CD8-positive, alpha-beta memory T cell (primary cell): ENCODE data around the gene EPAS1. TPM values are rescaled to one million over a fixed set of nuclear protein-coding genes. Genes with fewer than 3 reads are reported as not detected.

Experiments used
- CTCF ChIA-PET: fragments of 350-600 bp; sonication (Branson Sonifier 250); formaldehyde crosslinking; loops from one replicate; lab custom pipeline; 2021; ENCODE audit warnings: antibody characterized with exemption; lab: Charles Lee
- POLR2A ChIA-PET: fragments of 350-600 bp; sonication (Branson Sonifier 250); formaldehyde crosslinking; loops from one replicate; lab custom pipeline; 2021; ENCODE audit warnings: antibody characterized with exemption; lab: Charles Lee
- DNase-seq, 5 donors: peaks; one replicate each; pipeline versions ENCODE4 v3.0.0 to v3.0.0-alpha.2; 2020 to 2022; ENCODE audit warnings: mixed read lengths in 1 of 5
- H3K27ac ChIP-seq: one replicate; pipeline ENCODE4 v1.7.0; 2013; ENCODE audit warnings: low read depth, mild to moderate bottlenecking, low read length, moderate library complexity
- H3K27me3 ChIP-seq: 2 replicates; pipeline ENCODE4 v1.7.0; 2013; ENCODE audit warnings: low read length, mild to moderate bottlenecking; ENCODE audit not compliant: insufficient read depth, poor library complexity, severe bottlenecking
- H3K36me3 ChIP-seq: 2 replicates; pipeline ENCODE4 v1.7.0; 2013; ENCODE audit warnings: mild to moderate bottlenecking, low read length, moderate library complexity; ENCODE audit not compliant: insufficient read depth
- H3K4me1 ChIP-seq: 2 replicates; pipeline ENCODE4 v1.7.0; 2013; ENCODE audit warnings: mild to moderate bottlenecking, low read length, moderate library complexity; ENCODE audit not compliant: insufficient read depth
- H3K4me3 ChIP-seq: 2 replicates; pipeline ENCODE4 v1.7.0; 2013; ENCODE audit warnings: mild to moderate bottlenecking, low read length
- H3K9me3 ChIP-seq: 2 replicates; pipeline ENCODE4 v1.7.0; 2013; ENCODE audit warnings: mild to moderate bottlenecking, low read length
- H3K27ac Mint-ChIP-seq, 8 donors: one replicate each; pipeline ENCODE4 v1.8.0; 2020 to 2021; ENCODE audit warnings: mixed read lengths in 8 of 8, mild to moderate bottlenecking in 6 of 8, inconsistent platforms in 3 of 8, moderate library complexity in 3 of 8
- H3K27me3 Mint-ChIP-seq, 2 donors: one replicate each; pipeline ENCODE4 v1.8.0; 2020 to 2021; ENCODE audit warnings: mixed read lengths in 2 of 2, mild to moderate bottlenecking in 1 of 2, moderate library complexity in 1 of 2
- H3K36me3 Mint-ChIP-seq, 3 donors: one replicate each; pipeline ENCODE4 v1.8.0; 2020 to 2021; ENCODE audit warnings: mixed read lengths in 3 of 3, inconsistent platforms in 1 of 3, mild to moderate bottlenecking in 1 of 3
- H3K4me1 Mint-ChIP-seq, 3 donors: one replicate each; pipeline ENCODE4 v1.8.0; 2020 to 2021; ENCODE audit warnings: mixed read lengths in 3 of 3, inconsistent platforms in 1 of 3, mild to moderate bottlenecking in 1 of 3
- H3K4me3 Mint-ChIP-seq, 7 donors: one replicate each; pipeline ENCODE4 v1.8.0; 2020 to 2021; ENCODE audit warnings: mixed read lengths in 7 of 7, mild to moderate bottlenecking in 6 of 7, moderate library complexity in 4 of 7, inconsistent platforms in 2 of 7
- H3K9me3 Mint-ChIP-seq, 5 donors: one replicate each; pipeline ENCODE4 v1.8.0; 2020 to 2022; ENCODE audit warnings: mixed read lengths in 5 of 5, mild to moderate bottlenecking in 3 of 5, moderate library complexity in 2 of 5, inconsistent platforms in 1 of 5
- polyA plus RNA-seq: library from polyadenylated mRNA; unstranded; fragments of 300-500 nt; fragmentation: Illumina TruSeq; gene quantifications from one replicate; pipeline ENCODE4 v1.2.3, GENCODE V29; 2021
- total RNA-seq, 2 experiments: library from RNA; stranded (reverse); gene quantifications; one replicate each; pipeline ENCODE4 v1.2.3, GENCODE V29; 2021

EPAS1 gene
- total and polyA plus RNA-seq, 3 experiments from 2014 or later = 1.4 to 14.5 (median 9.0) TPM

- peak overlapping the region; percentile 25 for H3K27ac ChIP-seq
- H3K36me3 ChIP-seq = no peaks in the 10 kb centered on the region
- ChIA-PET CTCF (interaction anchor here (1.1 kb wide), 1 partner anchor 65 kb away, joined by 3 read pairs; no protein-coding TSS in a partner anchor), POLR2A (interaction anchor here (0.6 kb wide), 1 partner anchor 10 kb away, joined by 4 read pairs; no protein-coding TSS in a partner anchor)
- peaks cover 27% of the 10 kb centered on the region for H3K27me3 ChIP-seq
- peak overlapping the region; percentile 78 for H3K4me3 ChIP-seq
- no peaks in the 10 kb centered on the region for H3K9me3 ChIP-seq
- Mint-ChIP-seq H3K4me3 (peak overlapping the region; percentile 90 to 98 (median 92)), H3K27me3 (peaks cover 25 to 46% of the 10 kb centered on the region in 2 donors), H3K9me3 (peaks cover 0 to 2% (median 0%) of the 10 kb centered on the region in 5 donors), H3K27ac (peak overlapping the region in 6 of 8 donors; percentile 26 to 93 (median 66)), H3K36me3 (peaks cover 0 to 8% (median 0%) of the 10 kb centered on the region in 3 donors), H3K4me1 (peaks cover 24 to 45% (median 34%) of the 10 kb centered on the region in 3 donors)
- H3K4me1 ChIP-seq = peaks cover 30% of the 10 kb centered on the region
- DNase-seq = peak in 3 of 5 donors; percentile 17 to 26 (median 18)
Observed at GRCh38 chr2:46298522-46299353, 1.5 kb downstream of the EPAS1 start.

DNA sequence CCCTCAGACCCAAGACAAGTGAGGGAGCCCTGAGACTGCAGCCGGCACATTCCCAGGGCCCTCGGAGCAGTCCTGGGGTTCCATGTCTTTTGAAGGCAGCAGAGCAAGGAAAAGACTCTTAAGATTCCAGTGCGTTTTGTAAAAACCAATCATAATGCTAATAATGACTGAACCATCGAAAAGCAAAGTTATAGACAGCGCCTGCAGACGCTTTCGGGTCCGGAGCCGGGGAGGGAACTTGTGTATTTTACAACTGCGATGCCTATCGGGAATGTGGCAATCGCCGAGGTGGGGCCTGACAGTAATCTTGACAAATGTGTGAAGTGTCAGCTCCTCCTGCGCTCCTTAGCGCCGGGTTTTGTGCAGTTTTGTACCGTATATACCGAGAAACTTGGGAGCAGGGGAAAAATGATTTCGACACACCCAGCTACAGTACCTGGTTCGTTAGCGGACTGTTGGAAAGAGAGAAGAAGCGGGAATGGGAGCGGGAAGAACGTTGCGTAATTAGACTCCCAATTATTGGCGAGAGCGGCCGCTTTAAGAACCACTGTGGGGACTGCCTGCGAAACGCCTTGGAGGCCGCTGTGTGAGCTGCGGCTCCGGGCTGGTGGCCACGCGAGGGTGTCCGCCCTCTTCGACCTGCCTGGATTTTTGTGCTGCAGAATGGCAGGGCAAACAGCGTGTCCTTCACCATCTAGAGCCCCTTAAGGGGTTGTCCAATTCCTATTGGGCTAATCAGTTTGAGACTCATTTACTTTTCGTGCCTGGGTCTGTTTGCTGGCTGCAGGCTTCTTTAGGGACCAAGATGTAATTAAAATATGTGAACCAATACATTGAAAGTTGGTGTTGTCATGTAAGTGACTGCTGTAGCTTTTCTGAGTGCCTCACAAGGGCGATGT is 2.4 kb downstream of the EPAS1 start:
- H3K4me1 Mint-ChIP-seq = peaks cover 32 to 54% (median 43%) of the 10 kb centered on the region in 3 donors
- H3K9me3 ChIP-seq = no peaks in the 10 kb centered on the region
- H3K4me3 ChIP-seq = peak overlapping the region; percentile 78
- peaks cover 27% of the 10 kb centered on the region for H3K27me3 ChIP-seq
- ChIA-PET CTCF (no interaction called here), POLR2A (interaction anchor here (0.6 kb wide), 1 partner anchor 9 kb away, joined by 4 read pairs; no protein-coding TSS in a partner anchor)
- peaks cover 0 to 2% (median 0%) of the 10 kb centered on the region in 5 donors for H3K9me3 Mint-ChIP-seq
- H3K27ac ChIP-seq = peak overlapping the region; percentile 25
- peak overlapping the region in 3 of 8 donors; percentile 10 to 49 (median 26) for H3K27ac Mint-ChIP-seq
- no peak for DNase-seq
- H3K27me3 Mint-ChIP-seq = peaks cover 25 to 51% of the 10 kb centered on the region in 2 donors
- peaks cover 0 to 8% (median 0%) of the 10 kb centered on the region in 3 donors for H3K36me3 Mint-ChIP-seq
- peaks cover 39% of the 10 kb centered on the region for H3K4me1 ChIP-seq
- H3K36me3 ChIP-seq = no peaks in the 10 kb centered on the region
- peak overlapping the region; percentile 52 to 92 (median 84) for H3K4me3 Mint-ChIP-seq

DNA sequence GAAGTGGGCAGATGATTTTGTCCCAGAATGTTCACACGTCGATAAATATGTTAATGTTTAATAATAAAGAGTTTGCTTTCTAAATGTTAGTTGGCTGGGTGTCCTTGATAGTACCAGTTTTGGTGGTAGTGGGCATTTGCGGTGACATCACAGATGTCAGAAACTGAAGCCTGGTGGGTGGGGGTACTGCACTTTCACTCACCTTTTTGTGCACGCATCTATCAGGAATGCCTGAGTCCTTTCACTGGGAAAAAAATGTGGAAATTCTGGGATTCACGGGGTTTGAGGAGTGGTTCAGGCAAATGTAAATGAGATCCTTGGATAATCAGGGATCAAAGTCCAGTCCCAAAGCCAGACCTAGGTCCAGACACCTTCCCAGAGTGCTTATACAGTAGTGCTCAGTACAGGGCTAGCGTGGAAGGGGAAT is 3.2 kb downstream of the EPAS1 start:
- Histone ChIP-seq H3K27me3 (peaks cover 27% of the 10 kb centered on the region), H3K36me3 (no peaks in the 10 kb centered on the region), H3K4me1 (peaks cover 47% of the 10 kb centered on the region), H3K4me3 (no peak overlapping the region), H3K27ac (no peak overlapping the region), H3K9me3 (no peaks in the 10 kb centered on the region)
- peaks cover 40 to 62% (median 51%) of the 10 kb centered on the region in 3 donors for H3K4me1 Mint-ChIP-seq
- no peak for DNase-seq
- H3K4me3 Mint-ChIP-seq = peak overlapping the region in 1 of 7 donors; percentile 91
- ChIA-PET POLR2A (no interaction called here), CTCF (no interaction called here)
- H3K36me3 Mint-ChIP-seq = peaks cover 0 to 8% (median 0%) of the 10 kb centered on the region in 3 donors
- peaks cover 0 to 2% (median 0%) of the 10 kb centered on the region in 5 donors for H3K9me3 Mint-ChIP-seq
- H3K27me3 Mint-ChIP-seq = peaks cover 30 to 56% of the 10 kb centered on the region in 2 donors
- H3K27ac Mint-ChIP-seq = peak overlapping the region in 1 of 8 donors; percentile 6

DNA sequence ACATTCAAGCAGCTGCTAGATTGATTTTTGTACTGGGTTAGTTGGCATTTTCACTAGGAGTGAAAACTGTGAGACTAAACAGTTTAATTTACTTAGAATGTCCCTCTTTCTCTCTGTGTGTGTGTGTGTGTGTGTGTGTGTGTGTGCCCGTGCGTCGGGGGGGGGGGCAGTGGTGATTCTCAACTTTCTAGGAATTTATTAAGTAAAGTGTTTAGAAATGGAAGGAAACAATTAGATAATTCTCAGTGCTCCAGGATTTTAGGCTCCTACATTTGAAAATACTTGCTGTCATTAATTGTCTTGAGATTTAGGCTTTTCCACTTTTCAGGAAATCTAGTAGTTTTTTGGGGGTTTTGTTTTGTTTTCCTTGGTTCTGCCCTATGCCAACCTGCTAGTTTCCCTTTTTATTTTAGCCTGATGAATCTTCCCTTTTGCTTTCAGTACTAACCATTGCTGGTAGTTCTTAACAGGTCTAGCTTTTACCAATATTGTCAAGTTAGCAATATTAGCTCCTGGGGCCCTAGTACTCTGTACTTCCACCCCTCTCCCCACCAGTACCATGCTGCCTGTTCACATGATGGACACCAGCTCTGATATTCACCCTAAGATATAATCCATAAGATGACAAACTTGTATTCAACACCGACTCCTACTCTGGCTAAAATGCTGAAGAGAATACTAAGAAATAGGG is 4.9 kb downstream of the EPAS1 start:
- peaks cover 53% of the 10 kb centered on the region for H3K4me1 ChIP-seq
- Mint-ChIP-seq H3K27me3 (peaks cover 32 to 65% of the 10 kb centered on the region in 2 donors), H3K4me1 (peaks cover 45 to 63% (median 61%) of the 10 kb centered on the region in 3 donors), H3K9me3 (peaks cover 0 to 2% (median 0%) of the 10 kb centered on the region in 5 donors), H3K27ac (no peak overlapping the region), H3K4me3 (peak overlapping the region in 1 of 7 donors; percentile 1), H3K36me3 (peaks cover 0 to 8% (median 0%) of the 10 kb centered on the region in 3 donors)
- H3K36me3 ChIP-seq = no peaks in the 10 kb centered on the region
- ChIA-PET CTCF (interaction anchor here (1.1 kb wide), 1 partner anchor 12 kb away, joined by 3 read pairs; no protein-coding TSS in a partner anchor), POLR2A (no interaction called here)
- peaks cover 27% of the 10 kb centered on the region for H3K27me3 ChIP-seq
- no peak overlapping the region for H3K4me3 ChIP-seq
- DNase-seq = no peak
- H3K27ac ChIP-seq = no peak overlapping the region
- H3K9me3 ChIP-seq = no peaks in the 10 kb centered on the region

DNA sequence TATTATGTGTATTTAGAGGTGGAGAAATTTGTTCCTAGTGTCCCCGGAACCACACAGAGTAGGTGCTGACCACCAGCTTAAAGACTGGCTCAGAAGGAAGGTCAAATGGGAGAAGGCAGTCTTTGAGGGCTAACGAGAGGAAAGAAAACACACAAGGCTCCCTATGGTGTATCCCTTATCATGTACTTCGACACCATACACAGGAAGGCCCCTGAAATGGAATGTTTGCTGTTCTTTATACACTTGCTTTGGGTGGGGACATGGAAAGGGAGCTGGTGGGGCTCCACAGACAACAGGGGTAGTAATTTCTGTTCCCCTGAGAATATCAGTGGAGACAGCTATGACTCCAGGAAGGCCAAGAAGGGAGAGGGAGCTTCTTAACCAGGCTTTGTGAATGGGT is 6.0 kb downstream of the EPAS1 start:
- ChIA-PET POLR2A (no interaction called here), CTCF (interaction anchor here (1.1 kb wide), 1 partner anchor 11 kb away, joined by 3 read pairs; no protein-coding TSS in a partner anchor)
- H3K27ac ChIP-seq = no peak overlapping the region
- peaks cover 31% of the 10 kb centered on the region for H3K27me3 ChIP-seq
- peaks cover 37 to 66% of the 10 kb centered on the region in 2 donors for H3K27me3 Mint-ChIP-seq
- H3K4me1 Mint-ChIP-seq = peaks cover 42 to 54% (median 52%) of the 10 kb centered on the region in 3 donors
- no peak overlapping the region for H3K27ac Mint-ChIP-seq
- H3K4me3 Mint-ChIP-seq = no peak overlapping the region
- DNase-seq = no peak
- H3K9me3 Mint-ChIP-seq = peaks cover 0 to under 1% (median 0%) of the 10 kb centered on the region in 5 donors
- H3K9me3 ChIP-seq = no peaks in the 10 kb centered on the region
- H3K36me3 Mint-ChIP-seq = peaks cover 0 to 1% (median 0%) of the 10 kb centered on the region in 3 donors
- H3K36me3 ChIP-seq = no peaks in the 10 kb centered on the region
- peaks cover 49% of the 10 kb centered on the region for H3K4me1 ChIP-seq
- no peak overlapping the region for H3K4me3 ChIP-seq

GRCh38 chr2:46303822-46304221 is 6.6 kb downstream of the EPAS1 start:
- no peaks in the 10 kb centered on the region for H3K36me3 ChIP-seq
- peaks cover 25% of the 10 kb centered on the region for H3K27me3 ChIP-seq
- Mint-ChIP-seq H3K4me3 (no peak overlapping the region), H3K27ac (peak overlapping the region in 1 of 8 donors; percentile 67), H3K9me3 (no peaks in the 10 kb centered on the region), H3K27me3 (peaks cover 36 to 65% of the 10 kb centered on the region in 2 donors), H3K36me3 (no peaks in the 10 kb centered on the region), H3K4me1 (peaks cover 38 to 51% (median 47%) of the 10 kb centered on the region in 3 donors)
- no peaks in the 10 kb centered on the region for H3K9me3 ChIP-seq
- no peak overlapping the region for H3K27ac ChIP-seq
- H3K4me3 ChIP-seq = no peak overlapping the region
- DNase-seq = no peak
- H3K4me1 ChIP-seq = peaks cover 43% of the 10 kb centered on the region
- POLR2A ChIA-PET = no interaction called here
- CTCF ChIA-PET = no interaction called here

DNA sequence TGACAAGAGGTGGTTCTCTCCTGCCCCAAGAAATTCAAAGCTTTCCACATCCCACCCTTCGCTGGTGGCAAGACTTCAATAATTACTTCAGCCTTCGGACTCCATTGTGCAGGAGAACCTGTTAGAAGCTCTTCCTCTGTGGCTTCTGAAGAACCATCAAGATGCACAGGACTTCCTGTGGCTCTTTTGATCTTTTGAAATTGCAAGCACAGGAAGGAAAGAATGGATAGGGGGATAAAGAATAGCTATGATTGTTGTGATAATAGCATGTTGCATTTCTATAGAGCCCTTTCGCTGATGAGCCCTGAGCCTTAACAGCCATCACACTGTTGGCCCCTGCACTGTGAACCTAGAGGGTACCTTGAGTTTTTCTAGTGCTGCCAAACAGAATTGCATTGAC is 7.4 kb downstream of the EPAS1 start:
- POLR2A ChIA-PET = no interaction called here

More for the DNA sequence above, 7.4 kb downstream of the EPAS1 start:
- H3K27me3 ChIP-seq = peaks cover 17% of the 10 kb centered on the region
- Mint-ChIP-seq H3K4me3 (peak overlapping the region; percentile 6 to 79 (median 66)), H3K36me3 (peaks cover 0 to 5% (median 0%) of the 10 kb centered on the region in 3 donors), H3K27ac (peak overlapping the region in 2 of 8 donors; percentile 9 to 57), H3K27me3 (peaks cover 30 to 62% of the 10 kb centered on the region in 2 donors), H3K9me3 (no peaks in the 10 kb centered on the region), H3K4me1 (peaks cover 30 to 43% (median 39%) of the 10 kb centered on the region in 3 donors)
- CTCF ChIA-PET = no interaction called here
- H3K9me3 ChIP-seq = no peaks in the 10 kb centered on the region
- peak overlapping the region; percentile 30 for H3K4me3 ChIP-seq
- peak in 2 of 5 donors; percentile 46 to 49 for DNase-seq
- no peak overlapping the region for H3K27ac ChIP-seq
- no peaks in the 10 kb centered on the region for H3K36me3 ChIP-seq
- peaks cover 35% of the 10 kb centered on the region for H3K4me1 ChIP-seq
